Activated CD4-positive, alpha-beta T cell treated with anti-CD3 and anti-CD28 coated beads, Interleukin-10, Interleukin-2, amounts not matched to agents 100 ng/mL and 50 ng/mL, durations not matched to agents 16 hours and 8 hours (primary cell): Measurements from ENCODE around the gene CMIP.

ENCODE experiments used
- DNase-seq: peaks from one replicate; pipeline ENCODE4 v3.0.0-alpha.2; 2020

The CMIP gene

DNA sequence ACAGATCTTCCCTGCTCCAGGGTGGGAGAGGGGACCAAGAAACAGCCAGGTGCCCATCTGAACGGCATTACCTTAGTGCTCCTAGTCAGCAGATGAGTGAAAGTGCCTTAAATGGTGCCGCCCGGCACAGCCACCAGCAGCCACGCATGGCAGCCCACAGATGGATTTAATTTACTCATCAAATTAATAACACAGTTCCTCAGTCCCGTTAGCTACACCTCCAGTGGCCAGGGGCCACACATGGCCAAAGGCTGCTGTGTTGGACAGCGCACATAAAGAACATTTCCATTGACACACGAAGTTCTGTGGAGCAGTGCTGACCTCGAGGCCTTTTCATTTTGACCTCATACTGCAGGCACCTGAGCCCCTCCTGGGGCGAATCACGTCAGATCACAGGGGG is 166.3 kb downstream of the CMIP start:
- DNase-seq = no peak

DNA sequence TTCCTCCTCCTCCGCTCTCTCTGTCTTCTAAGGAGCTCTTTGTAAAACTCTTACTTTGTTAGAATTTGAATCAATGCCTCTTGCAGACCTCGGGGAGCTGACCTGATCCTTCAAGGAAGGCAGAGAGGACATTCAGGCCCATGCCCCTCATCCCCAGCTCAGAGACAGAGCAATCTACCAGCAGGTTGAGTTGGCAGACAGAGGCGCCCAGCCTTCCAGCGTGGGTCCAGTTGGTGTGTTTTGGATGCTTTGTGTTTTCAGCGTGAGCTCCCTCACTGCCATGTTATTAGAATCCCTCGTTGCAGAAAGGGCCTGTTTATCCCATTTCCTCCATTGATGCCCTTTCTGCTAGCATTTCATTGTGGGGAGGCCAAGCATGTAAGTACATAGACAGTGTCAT is 167.1 kb downstream of the CMIP start:
- no peak for DNase-seq

DNA sequence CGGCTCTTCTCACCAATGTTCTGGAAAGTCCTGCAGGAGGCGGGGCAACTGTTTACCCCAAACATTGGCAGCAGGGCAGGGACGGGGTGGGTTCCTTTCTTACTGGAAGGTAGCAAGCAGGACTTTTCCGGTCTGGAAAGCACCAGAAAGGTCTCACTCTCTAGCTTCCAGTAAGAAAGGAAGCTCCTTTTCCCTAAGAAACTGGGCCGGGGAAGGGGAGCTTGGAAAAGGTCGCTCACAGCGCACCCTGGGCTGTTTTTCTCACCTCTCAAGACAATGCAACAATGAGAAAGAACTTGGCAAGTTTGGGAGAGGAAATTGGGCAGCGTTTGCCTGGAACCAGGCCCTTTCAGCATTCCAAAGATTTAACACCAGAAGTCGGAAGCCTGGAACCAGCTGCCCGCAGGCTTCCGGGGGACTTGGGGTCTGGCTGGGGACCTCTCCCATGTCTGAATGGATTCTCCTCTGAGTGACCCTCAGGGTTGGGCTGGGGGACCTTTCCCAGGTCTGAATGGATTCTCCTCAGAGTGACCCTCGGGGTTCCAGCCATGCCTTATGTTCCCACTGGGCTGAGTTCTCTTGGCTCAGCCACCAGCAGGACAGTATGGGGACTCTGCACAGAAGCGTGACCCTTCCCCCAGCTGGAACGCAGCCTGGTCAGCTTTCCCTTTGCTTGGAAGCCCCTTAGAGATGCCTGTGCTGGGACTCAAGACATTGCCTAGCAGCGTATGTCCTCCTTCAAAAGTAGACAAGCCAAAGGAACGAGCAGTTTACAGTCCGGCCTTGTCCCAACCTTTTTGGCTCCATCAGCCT is 167.9 kb downstream of the CMIP start:
- DNase-seq = no peak

DNA sequence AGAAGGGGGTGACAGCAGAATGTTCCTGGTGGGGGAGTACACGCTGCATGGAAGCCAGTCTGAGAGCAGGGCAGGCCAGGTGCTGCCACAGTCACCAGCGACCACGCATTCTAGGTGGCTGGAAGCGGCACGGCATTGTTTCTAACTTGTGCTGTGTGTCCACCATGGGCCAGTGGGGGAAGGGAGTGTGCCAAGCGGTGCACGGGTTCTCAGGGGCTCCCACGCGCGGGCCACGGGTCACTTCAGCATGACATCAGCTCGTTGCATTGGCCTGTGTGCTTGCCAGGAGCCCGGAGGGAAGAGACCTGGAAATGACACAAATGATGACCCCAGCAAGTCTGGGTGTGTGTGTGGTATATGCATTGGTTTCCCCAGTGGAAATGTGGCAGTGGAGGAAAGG is 169.6 kb downstream of the CMIP start:
- DNase-seq = no peak

DNA sequence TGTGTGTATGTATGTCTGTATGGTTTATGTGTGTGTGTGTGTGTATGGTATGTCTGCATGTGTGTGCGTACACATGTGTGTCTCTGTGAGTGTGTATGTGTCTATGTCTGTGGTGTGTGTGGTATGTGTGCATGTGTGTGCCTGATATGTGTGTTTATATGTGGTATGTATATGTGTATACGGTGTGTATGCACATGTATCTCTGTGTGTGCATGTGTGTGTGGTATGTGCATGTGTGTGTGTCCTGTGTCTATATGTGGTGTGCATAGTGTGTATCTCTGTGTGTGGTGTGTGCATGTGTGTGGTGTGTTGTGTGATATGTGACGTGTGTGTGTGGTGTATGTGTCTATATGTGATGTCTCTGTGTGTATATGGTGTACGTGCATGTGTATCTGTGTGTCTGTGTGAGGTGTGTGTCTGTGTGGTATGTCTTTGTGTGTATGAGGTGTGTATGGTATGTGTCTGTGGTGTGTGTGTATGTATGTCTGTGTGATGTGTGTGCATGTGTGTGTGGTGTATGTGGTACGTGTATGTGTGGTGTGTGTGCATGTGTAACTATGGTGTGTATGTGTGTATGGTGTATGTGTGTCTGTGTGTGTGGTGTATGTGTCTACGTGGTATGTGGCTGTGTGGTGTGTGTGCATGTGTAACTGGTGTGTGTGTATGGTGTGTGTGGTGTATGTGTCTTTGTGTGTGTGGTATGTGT is 170.2 kb downstream of the CMIP start:
- no peak for DNase-seq

DNA sequence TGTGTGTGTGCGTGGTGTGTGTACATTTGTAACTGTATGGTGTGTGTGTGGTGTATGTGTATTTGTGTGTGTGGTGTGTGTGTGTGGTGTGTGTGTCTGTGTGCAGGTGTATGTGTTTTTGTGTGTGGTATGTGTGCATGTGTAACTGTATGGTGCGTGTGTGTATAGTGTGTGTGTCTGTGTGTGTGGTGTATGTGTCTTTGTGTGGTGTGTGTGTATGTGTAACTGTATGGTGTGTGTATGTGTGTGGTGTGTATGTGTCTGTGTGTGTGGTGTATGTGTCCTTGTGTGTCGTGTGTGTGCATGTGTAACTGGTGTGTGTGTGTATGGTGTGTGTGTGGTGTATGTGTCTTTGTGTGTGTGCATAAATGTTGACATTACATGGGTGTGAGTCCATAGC is 170.8 kb downstream of the CMIP start:
- no peak for DNase-seq

DNA sequence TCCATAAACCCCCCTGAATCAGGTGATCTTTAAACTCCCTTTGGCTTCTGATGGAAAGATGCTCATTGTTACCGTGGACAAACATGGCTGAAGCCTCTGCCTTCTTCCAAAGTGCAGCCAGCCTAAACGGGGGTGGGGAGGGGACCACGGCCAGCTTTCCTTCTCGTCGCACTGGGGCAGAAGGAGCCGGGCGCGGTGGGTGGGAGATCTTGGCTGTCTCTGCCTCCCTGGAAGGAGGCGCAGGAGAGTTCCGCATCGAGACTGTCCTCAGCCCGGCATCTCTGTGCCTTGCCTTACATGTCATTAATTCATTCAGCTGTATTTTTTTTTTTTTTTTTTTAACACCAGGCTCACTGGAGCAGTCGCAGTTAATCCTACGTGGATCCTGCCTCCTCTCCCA is 171.2 kb downstream of the CMIP start:
- no peak for DNase-seq

DNA sequence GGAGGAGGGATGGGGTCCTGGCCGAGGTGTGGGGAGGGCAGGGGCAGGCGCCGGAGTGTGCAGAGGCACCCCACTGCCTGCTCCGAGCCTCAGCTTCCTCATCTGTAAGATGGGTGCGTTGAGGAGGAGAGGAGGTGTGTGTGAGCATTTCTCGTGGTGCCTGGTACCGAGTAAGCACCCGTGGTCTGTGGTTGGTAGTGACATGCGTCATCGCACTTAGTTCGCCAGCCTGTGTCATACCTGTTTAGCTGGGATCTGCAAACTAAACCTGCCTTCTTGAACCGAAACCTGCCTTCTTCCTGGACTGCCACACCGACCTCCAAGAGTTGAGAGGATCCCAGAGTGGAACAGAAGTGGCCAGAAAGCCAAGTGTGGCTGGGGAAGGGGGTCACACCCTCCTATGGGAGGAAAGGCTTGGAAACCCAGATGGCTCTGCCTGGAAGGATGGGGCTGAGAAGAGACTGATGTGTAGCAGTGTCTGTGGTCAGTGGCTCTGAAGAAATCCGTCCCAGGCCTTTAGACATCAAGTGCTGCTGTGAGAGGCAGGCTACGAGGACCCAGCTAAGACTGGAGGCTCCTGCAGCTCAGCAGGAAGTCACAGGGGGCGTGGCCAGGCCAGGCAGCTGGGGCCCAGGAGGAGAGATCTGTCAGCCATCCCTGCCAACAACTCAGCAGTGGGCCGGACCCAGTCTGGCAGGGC is 171.9 kb downstream of the CMIP start:
- peak; percentile 90 for DNase-seq

DNA sequence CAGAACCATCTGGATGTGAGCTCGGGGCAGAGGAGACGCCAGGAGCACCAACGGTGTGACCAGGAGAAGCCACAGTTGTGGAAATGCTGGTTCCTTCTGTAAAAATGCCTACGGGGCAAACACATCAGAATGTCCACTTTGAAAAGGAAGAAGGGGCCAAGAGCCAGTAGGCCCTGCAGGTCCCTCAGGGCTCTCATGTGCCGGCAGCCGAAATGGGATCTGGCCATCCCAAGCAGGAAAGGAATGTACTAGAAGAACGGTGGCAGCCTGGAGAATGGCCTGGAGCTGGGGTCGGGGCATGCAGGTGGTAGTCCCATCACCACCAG is 172.4 kb downstream of the CMIP start:
- DNase-seq = no peak

DNA sequence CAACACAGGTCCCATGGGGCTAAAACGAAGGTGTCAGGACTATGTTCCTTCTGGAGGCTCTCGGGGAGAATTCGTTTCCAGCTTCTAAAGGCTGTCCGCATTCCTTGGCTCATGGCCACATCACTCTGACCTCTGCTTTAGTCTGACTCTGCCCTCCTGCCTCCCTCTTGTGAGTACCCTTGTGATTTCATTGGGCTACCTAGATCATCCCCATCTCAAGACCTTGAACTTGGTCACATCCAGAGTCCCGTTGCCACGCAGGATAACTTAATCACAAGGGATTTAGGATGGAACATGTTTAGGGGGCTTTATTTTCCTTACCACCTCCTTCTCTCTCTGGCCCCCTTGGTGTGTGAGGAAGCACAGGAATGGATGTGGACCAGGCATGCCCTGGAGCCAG is 173.6 kb downstream of the CMIP start:
- no peak for DNase-seq

DNA sequence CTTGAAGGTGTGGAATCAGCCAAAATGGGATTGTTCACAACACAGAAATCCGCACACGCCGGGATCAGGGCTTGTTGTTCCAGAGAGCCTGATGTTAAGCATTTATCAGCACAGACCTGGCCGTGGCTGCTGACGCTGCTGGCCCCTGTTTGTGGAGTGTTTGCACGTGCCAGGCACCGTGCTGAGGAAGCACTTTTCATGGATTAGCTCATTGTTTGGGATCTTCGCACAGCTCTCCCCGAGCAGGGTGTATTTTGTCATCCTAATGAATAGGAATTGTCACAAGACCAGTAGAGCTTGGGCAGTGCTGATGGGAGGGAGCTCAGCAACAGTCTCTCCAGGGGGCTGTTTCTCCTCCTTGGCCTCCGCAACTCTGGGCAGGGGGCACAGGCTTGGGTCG is 174.1 kb downstream of the CMIP start:
- no peak for DNase-seq

DNA sequence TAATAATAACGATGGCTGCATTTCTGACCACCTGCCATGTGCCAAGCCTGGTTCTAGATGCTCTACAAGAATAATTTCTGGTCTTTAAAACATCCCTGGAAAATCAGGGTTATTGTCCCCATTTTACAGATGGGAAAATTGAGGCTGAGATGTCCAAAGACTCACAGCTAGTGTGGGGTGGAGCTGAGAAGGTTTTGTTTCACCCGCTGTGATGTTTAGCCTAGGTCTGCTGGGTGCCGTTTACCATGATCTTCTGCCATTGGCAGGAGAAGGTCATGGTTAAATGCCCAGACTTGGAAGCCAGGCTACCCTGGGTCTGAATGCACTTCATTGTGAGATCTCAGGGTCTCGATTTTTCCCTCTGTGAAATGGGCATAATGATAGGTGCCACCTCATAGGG is 175.4 kb downstream of the CMIP start:
- no peak for DNase-seq

DNA sequence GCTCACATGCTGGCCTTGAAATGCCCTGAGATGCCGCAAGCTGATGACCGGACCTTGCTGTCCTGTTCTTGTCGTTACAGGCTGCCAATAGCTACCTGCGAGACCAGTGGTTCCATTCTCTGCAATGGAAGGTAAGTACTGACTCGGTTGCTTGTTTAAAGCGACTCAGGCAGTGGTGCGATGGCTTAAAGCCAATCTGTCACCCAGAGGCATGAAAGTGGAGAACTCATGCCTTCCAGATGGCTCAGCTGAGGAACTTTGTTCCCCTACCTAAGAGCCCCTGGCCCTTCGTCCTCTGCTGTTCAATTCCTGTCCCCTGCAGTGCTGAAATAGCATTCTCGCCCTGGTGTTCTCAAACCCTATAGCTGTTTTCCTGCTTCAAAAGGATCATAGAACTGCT is 176.2 kb downstream of the CMIP start:
- no peak for DNase-seq

DNA sequence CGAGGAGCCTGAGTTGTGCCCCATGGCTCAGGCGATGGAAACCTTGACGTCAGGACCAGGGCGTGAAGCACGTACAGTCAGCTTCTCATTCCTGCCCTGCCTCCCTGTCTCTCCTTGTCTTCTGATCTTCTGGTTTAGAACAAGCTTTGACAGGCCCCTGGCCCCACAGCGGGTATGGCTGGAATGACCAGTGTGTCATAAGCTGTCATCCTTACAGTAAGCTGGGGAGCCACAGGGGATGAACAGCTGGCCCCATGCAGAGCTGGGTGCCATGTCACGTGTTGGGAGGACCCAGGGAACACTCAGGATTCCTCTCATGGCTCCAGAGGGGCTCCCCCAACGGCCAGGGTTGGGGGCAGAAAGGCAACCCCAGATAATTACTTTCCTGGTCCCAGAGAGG is 176.9 kb downstream of the CMIP start:
- no peak for DNase-seq

DNA sequence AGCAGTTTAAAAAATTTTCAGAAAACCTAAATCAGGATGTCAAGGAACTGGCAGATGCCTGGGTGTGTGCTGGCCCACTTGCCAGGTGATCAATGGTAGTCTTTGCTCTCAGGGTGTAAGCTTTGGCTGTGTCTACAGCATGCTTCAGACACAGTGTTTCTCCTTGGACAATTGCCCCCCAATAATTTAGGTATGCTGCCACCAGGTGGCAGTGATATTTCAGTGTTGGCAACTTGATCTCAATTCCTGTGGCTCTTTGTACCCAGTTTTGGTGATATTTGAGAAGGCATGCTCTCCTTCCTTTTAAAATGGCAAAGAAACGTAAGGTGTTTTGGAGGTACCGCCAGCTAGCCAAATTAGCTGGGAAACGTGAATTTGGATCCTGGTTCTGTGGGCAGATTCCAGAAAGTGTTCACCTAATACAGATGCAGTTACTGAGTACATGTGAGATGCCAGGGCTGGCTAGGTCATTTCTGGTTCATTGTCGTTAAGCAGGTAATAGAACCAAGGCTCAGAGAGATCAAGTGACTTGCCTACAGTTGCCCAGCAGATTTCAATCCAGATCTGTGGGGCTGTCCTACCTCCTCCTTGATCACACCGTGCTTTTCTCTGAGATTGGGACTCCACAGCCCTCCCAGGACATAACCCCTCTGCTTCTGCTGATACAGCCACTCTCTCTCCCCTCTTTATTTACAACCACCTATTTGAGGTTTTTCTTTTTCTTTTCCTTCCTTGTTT is 178.9 kb downstream of the CMIP start:
- DNase-seq = peak; percentile 62

DNA sequence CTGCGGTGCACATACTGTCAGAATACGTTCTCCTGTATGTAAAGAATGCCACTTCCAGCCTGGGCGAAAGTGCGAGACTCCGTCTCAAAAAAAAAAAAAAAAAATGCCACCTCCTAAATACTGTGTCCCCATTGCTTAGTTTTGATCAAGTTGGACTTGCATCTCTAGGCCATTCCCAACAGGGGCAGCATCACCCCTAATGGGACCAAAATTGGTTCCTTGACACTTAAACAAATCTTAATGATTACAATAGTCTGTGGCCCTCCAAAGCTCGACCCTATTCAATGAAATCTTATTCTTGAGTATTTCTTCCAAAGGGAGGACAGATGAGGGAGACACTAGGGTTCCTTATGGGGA is 179.8 kb downstream of the CMIP start:
- DNase-seq = no peak

DNA sequence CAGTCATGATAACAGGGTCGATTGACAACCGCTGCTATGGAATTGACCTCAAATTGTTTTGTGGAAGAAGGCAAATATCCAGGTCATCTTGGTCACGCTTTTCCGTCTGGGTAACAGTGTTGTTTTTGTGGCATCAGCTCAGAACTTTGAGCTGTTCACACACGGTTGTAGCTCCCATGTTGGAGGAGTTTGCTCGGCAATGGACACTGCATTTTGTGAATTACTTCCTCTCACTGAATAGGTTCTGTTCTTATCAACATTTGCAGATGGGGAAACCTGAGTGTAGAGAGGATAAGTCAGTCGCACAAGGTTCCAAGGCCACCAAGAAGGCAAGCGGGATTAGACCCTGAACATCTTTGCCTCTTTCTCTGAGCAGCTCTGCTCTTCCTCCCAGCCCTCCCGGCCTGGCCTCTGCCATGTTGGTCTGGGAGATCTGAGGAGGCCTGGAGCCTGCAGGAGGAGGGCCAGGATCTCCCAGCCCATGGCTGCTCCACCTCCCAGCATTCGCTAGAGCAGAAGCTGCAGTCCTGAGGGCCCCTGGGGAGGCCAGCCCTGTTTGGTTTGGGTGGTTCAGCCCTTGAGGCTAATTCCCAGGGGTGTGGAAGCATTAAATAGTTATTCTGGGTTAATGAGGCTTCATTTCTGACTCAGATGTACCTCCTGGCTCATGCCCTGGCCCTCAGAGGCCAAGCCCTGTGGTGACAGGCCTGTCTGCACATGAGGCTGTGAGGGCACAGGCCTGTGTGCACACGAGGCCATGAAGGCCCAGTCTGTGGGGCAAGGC is 180.3 kb downstream of the CMIP start:
- DNase-seq = no peak

DNA sequence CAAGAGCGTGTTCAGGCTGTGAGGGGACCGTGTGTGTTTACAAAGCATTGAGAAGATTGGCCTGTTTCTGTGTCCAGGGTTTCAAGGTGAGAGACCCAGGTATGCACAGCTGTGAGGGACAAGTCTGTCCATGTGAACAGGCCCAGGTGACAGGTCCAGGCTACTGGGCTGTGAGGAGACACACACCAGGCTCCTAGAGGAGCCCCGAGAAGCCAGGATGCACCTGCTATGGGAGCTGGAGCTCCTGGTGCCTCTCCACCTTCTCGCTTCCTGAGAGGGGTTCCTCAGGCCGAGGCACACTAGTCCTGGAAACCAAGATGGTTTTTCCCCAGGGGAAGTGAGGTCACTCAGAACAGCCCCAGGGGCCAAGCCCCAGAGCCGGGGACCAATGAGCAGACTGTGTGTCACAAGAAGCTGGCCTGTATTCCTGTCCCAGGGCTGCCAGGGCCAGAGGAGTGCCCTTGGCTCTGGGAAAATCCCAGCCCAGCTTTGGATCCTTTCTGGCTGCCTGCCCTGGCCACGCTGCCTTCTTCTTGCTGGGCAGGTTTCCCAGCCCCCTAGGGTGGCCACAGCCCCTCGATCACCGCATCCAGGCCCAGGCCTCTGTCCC is 181.0 kb downstream of the CMIP start:
- DNase-seq = no peak

DNA sequence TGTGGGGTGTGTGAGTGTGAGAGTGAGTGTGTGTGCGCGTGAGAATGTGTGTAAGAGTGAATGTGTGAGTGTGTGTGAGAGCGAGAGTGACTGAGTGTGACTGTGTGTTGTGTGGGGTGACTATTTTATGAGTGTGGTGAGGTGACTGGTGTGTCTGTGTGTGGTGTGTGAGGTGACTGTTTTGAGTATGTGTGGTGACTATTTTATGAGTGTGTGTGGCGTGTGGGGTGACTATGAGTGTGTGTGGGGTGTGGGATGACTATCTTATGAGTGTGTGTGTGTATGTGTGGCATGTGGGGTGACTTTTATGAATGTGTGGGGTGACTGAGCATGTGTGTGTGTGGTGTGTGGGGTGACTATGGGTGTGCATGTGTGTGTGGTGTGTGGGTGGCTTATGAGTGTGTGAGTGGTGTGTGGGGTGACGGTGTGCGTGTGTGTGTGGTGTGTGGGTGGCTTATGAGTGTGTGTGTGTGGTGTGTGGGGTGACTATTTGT is 181.6 kb downstream of the CMIP start:
- peak; percentile 48 for DNase-seq

DNA sequence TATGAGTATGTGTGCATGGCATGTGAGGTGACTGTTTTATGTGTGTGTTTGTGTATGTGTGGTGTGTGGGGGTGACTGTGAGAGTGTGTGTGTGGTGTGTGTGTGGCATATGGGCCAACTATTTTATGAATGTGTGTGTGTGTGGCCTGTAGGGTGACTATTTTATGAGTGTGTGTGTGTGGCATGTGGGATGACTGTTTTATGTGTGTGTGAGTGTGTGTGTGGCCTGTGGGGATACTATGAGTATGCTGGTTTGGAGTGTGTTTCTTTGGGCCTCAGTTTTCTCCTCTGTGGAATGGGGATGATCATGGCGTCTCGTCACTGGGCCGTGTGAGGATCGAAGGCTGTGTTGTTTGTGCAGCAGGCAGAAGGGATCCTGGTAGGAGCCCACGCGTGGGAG is 182.4 kb downstream of the CMIP start:
- DNase-seq = peak; percentile 8

DNA sequence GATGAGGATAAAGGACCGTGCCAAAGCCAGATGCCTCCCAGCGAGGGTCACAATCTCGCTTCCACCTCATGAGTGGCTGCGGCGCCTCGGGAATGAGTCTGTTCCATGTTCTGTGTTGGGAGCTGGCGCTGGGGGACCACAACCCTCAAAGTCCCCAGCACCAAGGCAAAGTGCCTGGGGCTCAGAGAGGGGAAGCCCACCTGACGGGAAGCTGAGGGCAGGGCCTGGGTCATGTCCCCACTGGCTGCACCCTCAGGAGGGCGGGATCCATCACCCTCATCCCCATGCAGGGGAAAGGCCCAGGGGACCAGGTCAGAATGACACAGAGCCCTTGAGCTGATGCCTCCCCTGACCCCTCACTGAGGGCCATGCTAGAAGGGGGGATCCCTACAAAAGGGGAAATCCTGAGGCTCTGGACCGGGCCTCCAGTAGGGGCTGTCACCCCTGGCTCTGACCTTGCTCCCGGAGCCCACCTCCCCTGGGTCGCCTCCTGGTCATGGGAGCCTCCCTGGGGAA is 183.2 kb downstream of the CMIP start:
- DNase-seq = no peak
